HG02852 (cell line): ENCODE data around the gene SLC29A3.

Experiments
- ATAC-seq: cut with Tn5 transposase; IDR thresholded peaks from one replicate; pipeline ENCODE4 v1.9.1; 2021; ENCODE audit warnings: mild to moderate bottlenecking, moderate library complexity; ENCODE audit not compliant: unreplicated experiment

SLC29A3 gene

DNA sequence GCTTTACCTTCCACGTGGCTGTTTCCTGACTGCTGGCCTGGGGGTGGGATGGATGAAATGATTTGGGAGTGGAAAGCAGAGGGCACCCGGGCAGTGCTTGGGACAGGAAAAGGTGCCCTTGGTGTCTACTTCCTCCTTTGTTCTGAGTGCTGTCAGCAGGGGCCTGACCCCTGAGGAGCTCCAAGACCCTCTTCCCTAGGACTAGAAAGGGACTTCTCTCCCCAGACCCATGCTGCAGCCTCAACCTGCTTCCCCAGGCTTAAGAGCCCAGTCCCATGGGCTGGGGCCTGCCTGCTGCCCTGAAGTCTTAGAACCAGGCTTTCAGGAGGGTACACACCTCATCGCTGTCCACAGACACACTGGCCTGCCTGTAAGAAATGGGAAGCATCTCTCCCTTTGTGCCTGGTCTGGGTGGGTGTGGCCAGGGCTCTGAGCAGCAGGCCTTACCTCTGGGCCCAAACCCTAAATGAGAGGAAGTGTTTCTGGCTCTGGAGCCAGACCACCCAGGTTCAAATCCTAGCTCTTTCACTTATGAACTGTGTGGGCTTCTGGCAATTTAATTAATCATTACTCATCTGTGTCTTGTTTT lies 90.6 kb downstream of the SLC29A3 start:
- ATAC-seq = no peak
